ENCODE data around the gene DHX16. TPM values are rescaled to one million over a fixed set of nuclear protein-coding genes. Genes with fewer than 3 reads are reported as not detected.

DHX16 gene
- total RNA-seq, 5 donors from 2014 or later (not counting 1 experiment from before 2014, with no cell fraction given) = 29.0 to 51.9 (median 46.2) TPM

GRCh38 chr6:30613251-30614043 is 59.4 kb downstream of the DHX16 start:
- DNase-seq (no peak), ATAC-seq (replicated peaks in 1 of 4) (no peak)
- Mint-ChIP-seq H3K4me3 (peak overlapping the region; percentile 93 to 100 (median 98)), H3K27me3 (peaks cover 0 to 2% of the 10 kb centered on the region in 2 donors), H3K9me3 (no peaks in the 10 kb centered on the region), H3K36me3 (peaks cover 43% of the 10 kb centered on the region), H3K4me1 (peaks cover 63 to 67% (median 63%) of the 10 kb centered on the region in 3 donors), H3K27ac (peak overlapping the region; percentile 100)
- ChIA-PET POLR2A (interaction anchor here (0.5 to 3.1 kb wide), 12 partner anchors 8 to 1559 kb away, joined by 3 to 14 read pairs (median 4); partner anchors contain the start of genes MDC1 (in 1 of the 2) and NFKBIL1 (in 1 of the 2)), CTCF (interaction anchor here (0.7 to 4.2 kb wide), 10 partner anchors 8 to 293 kb away, joined by 3 to 23 read pairs (median 3); no protein-coding TSS in a partner anchor)
- H3K4me3 ChIP-seq (ENCODE audit: control insufficient read depth in 1 of 2, extremely low read depth in 1 of 2, low read length in 1 of 2) = no peak overlapping the region
- no peaks in the 10 kb centered on the region for H3K27me3 ChIP-seq (replicated peaks in 1 of 2; ENCODE audit: control insufficient read depth in 2 of 2, extremely low read depth in 1 of 2, insufficient read depth in 2 of 2, low read length in 1 of 2)
- H3K9me3 ChIP-seq = no peaks in the 10 kb centered on the region
- peaks cover 5 to 31% of the 10 kb centered on the region in 2 donors for H3K36me3 ChIP-seq (ENCODE audit: control insufficient read depth in 2 of 2, extremely low read depth in 1 of 2, insufficient read depth in 1 of 2, low read length in 1 of 2)
- H3K4me1 ChIP-seq (ENCODE audit: control insufficient read depth in 1 of 2, extremely low read depth in 1 of 2, insufficient read depth in 2 of 2, low read length in 2 of 2) = peaks cover 42 to 49% of the 10 kb centered on the region in 2 experiments
- peak overlapping the region; percentile 100 for H3K27ac ChIP-seq (ENCODE audit: low read length)

GRCh38 chr6:30612687-30613248 is 60.0 kb downstream of the DHX16 start:
- Histone ChIP-seq H3K9me3 (no peaks in the 10 kb centered on the region), H3K27ac (ENCODE audit: low read length) (peak overlapping the region; percentile 100), H3K4me1 (ENCODE audit: control insufficient read depth in 1 of 2, extremely low read depth in 1 of 2, insufficient read depth in 2 of 2, low read length in 2 of 2) (peaks cover 36 to 45% of the 10 kb centered on the region in 2 experiments), H3K4me3 (ENCODE audit: control insufficient read depth in 1 of 2, extremely low read depth in 1 of 2, low read length in 1 of 2) (no peak overlapping the region), H3K27me3 (replicated peaks in 1 of 2; ENCODE audit: control insufficient read depth in 2 of 2, extremely low read depth in 1 of 2, insufficient read depth in 2 of 2, low read length in 1 of 2) (no peaks in the 10 kb centered on the region), H3K36me3 (ENCODE audit: control insufficient read depth in 2 of 2, extremely low read depth in 1 of 2, insufficient read depth in 1 of 2, low read length in 1 of 2) (peaks cover 6 to 37% of the 10 kb centered on the region in 2 donors)
- H3K27ac Mint-ChIP-seq = peak overlapping the region; percentile 100
- POLR2A ChIA-PET = interaction anchor here (0.5 to 3.1 kb wide), 11 partner anchors 8 to 1560 kb away, joined by 3 to 12 read pairs (median 3); no protein-coding TSS in a partner anchor
- no peak for DNase-seq
- peaks cover 44% of the 10 kb centered on the region for H3K36me3 Mint-ChIP-seq
- H3K4me3 Mint-ChIP-seq = peak overlapping the region in 1 of 3 donors; percentile 93
- CTCF ChIA-PET = interaction anchor here (0.5 to 4.2 kb wide), 10 partner anchors 8 to 1038 kb away, joined by 3 to 23 read pairs (median 3); no protein-coding TSS in a partner anchor
- peaks cover 0 to 2% of the 10 kb centered on the region in 2 donors for H3K27me3 Mint-ChIP-seq
- no peak for ATAC-seq (replicated peaks in 1 of 4)
- H3K9me3 Mint-ChIP-seq = no peaks in the 10 kb centered on the region
- peaks cover 61 to 67% (median 62%) of the 10 kb centered on the region in 3 donors for H3K4me1 Mint-ChIP-seq
- WGBS (ENCODE audit: insufficient coverage) = 100% methylated on average over 1 of the region's 6 CpGs

- Histone ChIP-seq H3K27me3 (replicated peaks in 1 of 2; ENCODE audit: control insufficient read depth in 2 of 2, extremely low read depth in 1 of 2, insufficient read depth in 2 of 2, low read length in 1 of 2) (no peaks in the 10 kb centered on the region), H3K27ac (ENCODE audit: low read length) (peak overlapping the region; percentile 30), H3K36me3 (ENCODE audit: control insufficient read depth in 2 of 2, extremely low read depth in 1 of 2, insufficient read depth in 1 of 2, low read length in 1 of 2) (peaks cover 9 to 43% of the 10 kb centered on the region in 2 donors), H3K4me1 (ENCODE audit: control insufficient read depth in 1 of 2, extremely low read depth in 1 of 2, insufficient read depth in 2 of 2, low read length in 2 of 2) (peaks cover 36 to 45% of the 10 kb centered on the region in 2 experiments), H3K9me3 (no peaks in the 10 kb centered on the region), H3K4me3 (ENCODE audit: control insufficient read depth in 1 of 2, extremely low read depth in 1 of 2, low read length in 1 of 2) (no peak overlapping the region)
- H3K9me3 Mint-ChIP-seq = no peaks in the 10 kb centered on the region
- peaks cover 0 to 2% of the 10 kb centered on the region in 2 donors for H3K27me3 Mint-ChIP-seq
- no peak for DNase-seq
- H3K36me3 Mint-ChIP-seq = peaks cover 49% of the 10 kb centered on the region
- no peak for ATAC-seq (replicated peaks in 1 of 4)
- peak overlapping the region; percentile 80 to 91 for H3K27ac Mint-ChIP-seq
- POLR2A ChIA-PET = interaction anchor here (0.5 to 1.3 kb wide), 5 partner anchors 29 to 119 kb away, joined by 3 to 4 read pairs (median 3); no protein-coding TSS in a partner anchor
- H3K4me3 Mint-ChIP-seq = no peak overlapping the region
- CTCF ChIA-PET = interaction anchor here (0.5 to 4.2 kb wide), 7 partner anchors 10 to 1039 kb away, joined by 3 to 23 read pairs (median 3); no protein-coding TSS in a partner anchor
- no CpG with 5 or more reads among the region's 1 CpG for WGBS (ENCODE audit: insufficient coverage)
- peaks cover 61 to 71% (median 67%) of the 10 kb centered on the region in 3 donors for H3K4me1 Mint-ChIP-seq
Observed at GRCh38 chr6:30612213-30612612, 60.6 kb downstream of the DHX16 start.

GRCh38 chr6:30611856-30612194 is 61.0 kb downstream of the DHX16 start:
- Histone ChIP-seq H3K4me1 (ENCODE audit: control insufficient read depth in 1 of 2, extremely low read depth in 1 of 2, insufficient read depth in 2 of 2, low read length in 2 of 2) (peaks cover 36 to 45% of the 10 kb centered on the region in 2 experiments), H3K4me3 (ENCODE audit: control insufficient read depth in 1 of 2, extremely low read depth in 1 of 2, low read length in 1 of 2) (no peak overlapping the region), H3K27ac (ENCODE audit: low read length) (peak overlapping the region; percentile 30), H3K9me3 (no peaks in the 10 kb centered on the region), H3K36me3 (ENCODE audit: control insufficient read depth in 2 of 2, extremely low read depth in 1 of 2, insufficient read depth in 1 of 2, low read length in 1 of 2) (peaks cover 9 to 45% of the 10 kb centered on the region in 2 donors), H3K27me3 (replicated peaks in 1 of 2; ENCODE audit: control insufficient read depth in 2 of 2, extremely low read depth in 1 of 2, insufficient read depth in 2 of 2, low read length in 1 of 2) (no peaks in the 10 kb centered on the region)
- ChIA-PET POLR2A (no interaction called here), CTCF (interaction anchor here in 1 of 2 donors (1.1 to 4.2 kb wide), 2 partner anchors 70 to 148 kb away, joined by 3 to 23 read pairs; no protein-coding TSS in a partner anchor)
- Mint-ChIP-seq H3K27ac (peak overlapping the region; percentile 80 to 91), H3K9me3 (no peaks in the 10 kb centered on the region), H3K27me3 (no peaks in the 10 kb centered on the region), H3K4me1 (peaks cover 61 to 70% (median 67%) of the 10 kb centered on the region in 3 donors), H3K36me3 (peaks cover 46% of the 10 kb centered on the region), H3K4me3 (no peak overlapping the region)
- DNase-seq (no peak), ATAC-seq (replicated peaks in 1 of 4) (no peak)
- no CpG with 5 or more reads among the region's 2 CpGs for WGBS (ENCODE audit: insufficient coverage)

GRCh38 chr6:30611150-30611855 is 61.5 kb downstream of the DHX16 start:
- DNase-seq (no peak), ATAC-seq (replicated peaks in 1 of 4) (no peak)
- H3K27ac ChIP-seq (ENCODE audit: low read length) = peak overlapping the region; percentile 30
- ChIA-PET CTCF (interaction anchor here in 1 of 2 donors (0.6 to 4.2 kb wide), 3 partner anchors 14 to 69 kb away, joined by 3 to 23 read pairs (median 3); no protein-coding TSS in a partner anchor), POLR2A (interaction anchor here in 1 of 2 donors (0.5 kb wide), 1 partner anchor 12 kb away, joined by 5 read pairs; no protein-coding TSS in a partner anchor)
- no peak overlapping the region for H3K4me3 Mint-ChIP-seq
- WGBS (ENCODE audit: insufficient coverage) = 91% methylated on average over 3 of the region's 9 CpGs
- no peaks in the 10 kb centered on the region for H3K9me3 Mint-ChIP-seq
- H3K27me3 ChIP-seq (replicated peaks in 1 of 2; ENCODE audit: control insufficient read depth in 2 of 2, extremely low read depth in 1 of 2, insufficient read depth in 2 of 2, low read length in 1 of 2) = no peaks in the 10 kb centered on the region
- H3K4me1 Mint-ChIP-seq = peaks cover 63 to 75% (median 72%) of the 10 kb centered on the region in 3 donors
- H3K9me3 ChIP-seq = no peaks in the 10 kb centered on the region
- H3K36me3 ChIP-seq (ENCODE audit: control insufficient read depth in 2 of 2, extremely low read depth in 1 of 2, insufficient read depth in 1 of 2, low read length in 1 of 2) = peaks cover 13 to 45% of the 10 kb centered on the region in 2 donors
- no peak overlapping the region for H3K4me3 ChIP-seq (ENCODE audit: control insufficient read depth in 1 of 2, extremely low read depth in 1 of 2, low read length in 1 of 2)
- H3K27ac Mint-ChIP-seq = peak overlapping the region; percentile 80 to 91
- peaks cover 36 to 49% of the 10 kb centered on the region in 2 experiments for H3K4me1 ChIP-seq (ENCODE audit: control insufficient read depth in 1 of 2, extremely low read depth in 1 of 2, insufficient read depth in 2 of 2, low read length in 2 of 2)
- no peaks in the 10 kb centered on the region for H3K27me3 Mint-ChIP-seq
- H3K36me3 Mint-ChIP-seq = peaks cover 46% of the 10 kb centered on the region

Data from T-cell (primary cell).